GM12892 (cell line): ENCODE measurements around the gene NSUN6.

Experiments used
- POLR2A ChIP-seq: IDR thresholded peaks from 2 replicates; pipeline ENCODE4 v1.6.1; 2011; ENCODE audit warnings: low read depth, low read length, control low read depth
- POLR2AphosphoS5 ChIP-seq: IDR thresholded peaks from 2 replicates; pipeline ENCODE4 v1.6.1; 2011; ENCODE audit warnings: low read depth, low read length, control low read depth
- TAF1 ChIP-seq: IDR thresholded peaks from 2 replicates; pipeline ENCODE4 v1.6.1; 2011; ENCODE audit warnings: low read depth, mild to moderate bottlenecking, control low read depth, low read length, borderline replicate concordance

DNA sequence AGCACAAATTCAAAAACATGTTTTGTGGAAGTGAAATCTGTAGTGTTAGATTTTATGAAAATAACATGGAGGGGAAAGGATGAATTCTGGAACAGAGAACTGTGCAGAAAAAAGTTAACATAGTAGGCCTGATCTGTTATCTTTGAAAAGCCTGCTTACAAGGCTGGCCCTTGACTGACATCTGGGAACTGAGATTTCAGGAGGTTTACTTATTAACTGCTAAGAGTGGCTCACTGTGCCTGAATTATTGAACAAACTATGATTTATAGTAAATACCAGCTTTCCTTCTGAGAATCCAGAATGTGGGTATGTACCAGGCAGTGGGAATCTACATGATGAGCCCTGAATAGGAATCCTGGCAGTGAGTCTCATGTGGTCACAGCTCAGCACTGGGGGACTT is 30.5 kb downstream of the NSUN6 start:
- TF ChIP-seq POLR2A (no peak), TAF1 (no peak), POLR2AphosphoS5 (no peak)
